GM13976 (cell line): ENCODE measurements around the gene STK39.

Experiments used
- DNase-seq: peaks from one replicate; pipeline ENCODE4 v3.0.0; 2012; ENCODE audit warnings: low spot score
- CTCF ChIP-seq: IDR thresholded peaks from 2 replicates; pipeline ENCODE4 v1.5.1; 2012; ENCODE audit warnings: borderline replicate concordance, mild to moderate bottlenecking; ENCODE audit not compliant: insufficient read depth; ENCODE audit errors: extremely low read depth, missing control alignments, control extremely low read depth
- in situ Hi-C: fragments of 300-500 bp; cut with MboI; formaldehyde crosslinking; loops from one replicate; pipeline ENCODE4 v1.12.0; 2022; ENCODE audit warnings: low sequenced_read_pairs, mixed read lengths, inconsistent platforms; ENCODE audit not compliant: unreplicated experiment

STK39 gene

GRCh38 chr2:168015274-168015953 lies 232.0 kb downstream of the STK39 start:
- no peak for TF ChIP-seq CTCF
- no peak for DNase-seq
- in situ Hi-C loops: no loop called here

GRCh38 chr2:168009900-168010299 lies 237.5 kb downstream of the STK39 start:
- TF ChIP-seq CTCF: no peak
- in situ Hi-C loops: no loop called here
- DNase-seq: no peak

- in situ Hi-C loops: no loop called here
- TF ChIP-seq CTCF: no peak
- DNase-seq: no peak
These were observed 238.7 kb downstream of the STK39 start for GRCh38 chr2:168008646-168009195.

GRCh38 chr2:168006498-168006897 lies 240.9 kb downstream of the STK39 start:
- no peak for TF ChIP-seq CTCF
- in situ Hi-C loops: no loop called here
- DNase-seq: no peak

- DNase-seq: no peak
- no peak for TF ChIP-seq CTCF
- in situ Hi-C loops: no loop called here
These were observed 241.8 kb downstream of the STK39 start for GRCh38 chr2:168005586-168005985.

- DNase-seq: no peak
- in situ Hi-C loops: no loop called here
- no peak for TF ChIP-seq CTCF
These were observed 243.5 kb downstream of the STK39 start for GRCh38 chr2:168003876-168004275.
